HG02642 (cell line): ENCODE measurements around the gene NDUFS3.

ENCODE experiments used
- ATAC-seq: cut with Tn5 transposase; IDR thresholded peaks from one replicate; pipeline ENCODE4 v1.9.1; 2021; ENCODE audit warnings: mild to moderate bottlenecking; ENCODE audit not compliant: unreplicated experiment, poor library complexity

The NDUFS3 gene

DNA sequence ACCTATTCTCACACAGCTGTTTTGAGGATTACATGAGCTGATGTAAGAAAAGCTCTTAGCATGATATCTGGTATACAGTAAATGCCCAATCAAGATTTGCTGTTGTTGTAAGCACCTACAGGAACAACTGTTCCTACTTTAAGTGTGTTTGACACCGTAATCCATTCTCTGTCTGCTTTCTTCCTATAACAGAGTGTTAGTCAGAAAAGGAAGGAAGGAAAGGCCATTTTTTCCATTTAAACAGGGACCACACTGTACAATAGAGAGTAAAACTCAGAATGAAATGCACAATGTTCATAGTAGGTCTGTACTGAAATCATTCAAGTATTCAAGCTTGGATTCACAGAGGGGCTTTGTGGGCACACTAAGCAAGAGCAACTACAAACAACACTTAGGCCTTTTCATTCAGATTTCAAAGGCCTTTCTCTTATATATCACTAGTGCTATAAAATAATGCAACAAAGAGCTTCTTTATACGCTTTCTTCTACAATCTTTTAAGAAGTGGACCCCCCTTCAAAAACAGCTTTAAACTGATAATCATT lies 42.0 kb downstream of the NDUFS3 start:
- no peak for ATAC-seq

- no peak for ATAC-seq
Observed at GRCh38 chr11:47626234-47626633, 47.4 kb downstream of the NDUFS3 start.

DNA sequence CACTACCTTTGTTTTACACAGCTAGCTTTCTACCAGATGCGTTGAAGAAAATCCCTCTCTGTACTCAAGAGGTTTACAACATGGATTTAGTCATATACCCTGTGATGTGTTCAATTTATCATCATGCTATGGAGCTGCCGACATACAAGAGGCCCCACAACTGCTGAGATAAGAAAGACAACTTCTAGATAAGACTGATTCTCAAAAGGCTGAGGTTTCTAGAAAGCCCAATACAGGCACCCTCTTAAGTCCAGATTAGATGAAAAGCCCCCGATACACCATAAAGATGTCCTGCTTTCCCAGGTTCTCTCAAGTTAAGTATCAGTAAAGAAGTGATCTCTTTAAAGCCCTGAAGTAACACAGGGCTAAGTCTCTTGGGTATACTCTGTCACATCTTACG lies 49.2 kb downstream of the NDUFS3 start:
- no peak for ATAC-seq

GRCh38 chr11:47631473-47631872 lies 52.6 kb downstream of the NDUFS3 start:
- ATAC-seq, result no peak
